H1 (cell line): Measurements from ENCODE around the gene HDAC2. TPM values are rescaled to one million over a fixed set of nuclear protein-coding genes. Genes with fewer than 3 reads are reported as not detected.

Source experiments
- CEBPB ChIP-seq: IDR thresholded peaks from 2 replicates; pipeline ENCODE4 v1.6.1; 2012; ENCODE audit warnings: low read depth, low read length
- HDAC2 ChIP-seq, 2 experiments: fragments of 300-600 bp in 1 of 2; sonication (generic) in 1 of 2; IDR thresholded peaks; 2 replicates each; pipeline ENCODE4 v1.6.1; 2011 to 2012; ENCODE audit warnings: low read depth in 2 of 2, low read length in 2 of 2, mild to moderate bottlenecking in 2 of 2, moderate library complexity in 2 of 2, borderline replicate concordance in 1 of 2, inconsistent platforms in 1 of 2
- HDAC6 ChIP-seq: IDR thresholded peaks from one replicate; pipeline ENCODE4 v1.7.1; 2012; ENCODE audit warnings: low read depth, mild to moderate bottlenecking, inconsistent platforms, low read length, moderate library complexity
- MAFK ChIP-seq: IDR thresholded peaks from 2 replicates; pipeline ENCODE4 v1.6.1; 2012; ENCODE audit warnings: low read depth, mild to moderate bottlenecking, improper control_type of control experiment, low read length
- RAD21 ChIP-seq, 2 experiments: IDR thresholded peaks in 1 of 2; conservative IDR thresholded peaks in 1 of 2; 2 replicates each; pipeline ENCODE4 v1.6.1; 2011; ENCODE audit warnings: low read depth in 2 of 2, low read length in 2 of 2, improper control_type of control experiment in 1 of 2, inconsistent platforms in 1 of 2, mild to moderate bottlenecking in 1 of 2, moderate library complexity in 1 of 2
- RFX5 ChIP-seq: IDR thresholded peaks from 2 replicates; pipeline ENCODE4 v1.6.1; 2011; ENCODE audit warnings: low read depth, low read length, improper control_type of control experiment, borderline replicate concordance
- YY1 ChIP-seq: IDR thresholded peaks from 2 replicates; pipeline ENCODE4 v1.6.1; 2011; ENCODE audit warnings: low read depth, mild to moderate bottlenecking, low read length
- polyA plus RNA-seq, 7 experiments: library from polyadenylated mRNA; depleted of rRNA in 3 of 7; stranded (reverse) in 5 of 7; unstranded in 2 of 7; fragments of >200 nt in 5 of 7; fragments of 200-250 nt in 2 of 7; gene quantifications; 1 replicate in 5 of 7; 2 replicates in 1 of 7; 4 replicates in 1 of 7; pipeline versions ENCODE4 v1.2.1 to v1.2.3, GENCODE V29; 2011 to 2013; ENCODE audit warnings: missing spikeins in 2 of 7, mixed read lengths in 2 of 7
- total RNA-seq: library from RNA; stranded (reverse); fragmentation: NEBNext Ultra II Directional; extraction: Animal tissue kit (Norgen Biotek cat#: 25700); gene quantifications from 2 replicates; pipeline ENCODE4 v1.2.1, GENCODE V29; 2021

HDAC2 gene
- total and polyA plus RNA-seq, 2 of the 8 experiments (the other 6 are each of a cell fraction or from before 2014, with no cell fraction given), result 323 to 374 TPM

- TF ChIP-seq HDAC2 (IDR thresholded peaks at IDR 0.05; ENCODE audit: borderline replicate concordance in 1 of 2, low read depth in 2 of 2, low read length in 2 of 2), result peak in 1 of 2 experiments; percentile 98; a peak in 2 of 4 replicates
- no peak for TF ChIP-seq MAFK
- TF ChIP-seq CEBPB, result peak; percentile 77
- TF ChIP-seq HDAC6, result no peak
- TF ChIP-seq RFX5, result no peak
- peak; percentile 96 to 97 for TF ChIP-seq RAD21 (IDR thresholded peaks at IDR 0.05 in 1 of 2, conservative IDR thresholded peaks at IDR 0.05 in 1 of 2; ENCODE audit: low read depth in 2 of 2, low read length in 2 of 2)
- peak; percentile 84 for TF ChIP-seq YY1
Measured at GRCh38 chr6:113994934-113995342, 24.0 kb upstream of the HDAC2 start (continued).
